K562 (cell line): Measurements from ENCODE around the gene RPL22L1. TPM values are rescaled to one million over a fixed set of nuclear protein-coding genes. Genes with fewer than 3 reads are reported as not detected.

Experiments used
- CTCFL ChIP-seq: IDR thresholded peaks from 2 replicates; pipeline ENCODE4 v1.6.1; 2011; ENCODE audit warnings: borderline replicate concordance, low read depth, mild to moderate bottlenecking, moderate library complexity, low read length; ENCODE audit not compliant: insufficient read depth, poor library complexity, severe bottlenecking
- E2F8 ChIP-seq: fragments of 450-650 bp; IDR thresholded peaks from 2 replicates; pipeline ENCODE4 v1.7.1; 2018; ENCODE audit warnings: mild to moderate bottlenecking, low read depth; ENCODE audit not compliant: partially characterized antibody
- HDAC3 ChIP-seq: fragments of 450-650 bp; IDR thresholded peaks from 2 replicates; pipeline ENCODE4 v1.6.1; 2018; ENCODE audit warnings: borderline replicate concordance, mild to moderate bottlenecking, moderate library complexity; ENCODE audit not compliant: partially characterized antibody
- HIVEP1 ChIP-seq: fragments of 250-450 bp; sonication (Bioruptor Pico); IDR thresholded peaks from 2 replicates; pipeline ENCODE4 v1.4.0; 2020; ENCODE audit warnings: mild to moderate bottlenecking
- IRF9 ChIP-seq: fragments of 450-650 bp; IDR thresholded peaks from 2 replicates; pipeline ENCODE4 v1.6.1; 2016; ENCODE audit warnings: missing biosample characterization, missing genetic modification characterization
- MGA ChIP-seq: fragments of 450-650 bp; IDR thresholded peaks from 2 replicates; pipeline ENCODE4 v1.6.1; 2016; ENCODE audit warnings: mild to moderate bottlenecking, moderate library complexity
- TBL1XR1 ChIP-seq, 2 experiments: IDR thresholded peaks; 2 replicates each; pipeline ENCODE4 v1.6.1; 2012; ENCODE audit warnings: improper control_type of control experiment in 2 of 2, low read length in 2 of 2, mild to moderate bottlenecking in 1 of 2
- polyA plus RNA-seq, 8 experiments: library from polyadenylated mRNA; depleted of rRNA in 4 of 8; stranded (reverse) in 5 of 8; unstranded in 3 of 8; fragments of >200 nt; fragmentation: Nextera tagmentation in 2 of 8; fragmentation: Illumina TruSeq in 1 of 8; extraction: Ambion mirVana in 2 of 8; extraction: Trizol in 1 of 8; gene quantifications; 2 replicates each; pipeline versions ENCODE4 v1.2.1 to v1.2.3, GENCODE V29; 2011 to 2014; ENCODE audit warnings: inconsistent platforms in 1 of 8, missing spikeins in 1 of 8
- total RNA-seq, 7 experiments: library from RNA; depleted of rRNA in 6 of 7; stranded (reverse); fragments of >200 nt in 6 of 7; fragmentation: Illumina TruSeq in 2 of 7; extraction: Trizol in 2 of 7; gene quantifications; 2 replicates each; pipeline versions ENCODE4 v1.2.1 to v1.2.3, GENCODE V29; 2011 to 2021; ENCODE audit warnings: low replicate concordance in 1 of 7

Gene RPL22L1
- total and polyA plus RNA-seq, 9 of the 15 experiments (the other 6 are each of a cell fraction or from before 2014, with no cell fraction given) = 53.9 to 198 (median 108) TPM

GRCh38 chr3:170869645-170870593, at the start of gene RPL22L1 (continued):
- TF ChIP-seq MGA = peak; percentile 73; the same call in 1 of the 2 replicates
- no peak for TF ChIP-seq HIVEP1 (CRISPR knock-in tag)
- TF ChIP-seq HDAC3 = peak; percentile 48
- TF ChIP-seq E2F8 = peak; percentile 41
- no peak for TF ChIP-seq CTCFL
- TF ChIP-seq TBL1XR1 (IDR thresholded peaks at IDR 0.05; ENCODE audit: low read length in 2 of 2) = peak in 1 of 2 experiments; percentile 65; a peak in 2 of 4 replicates
- TF ChIP-seq IRF9 = no peak
